ENCODE data around the gene SSMEM1. TPM values are rescaled to one million over a fixed set of nuclear protein-coding genes. Genes with fewer than 3 reads are reported as not detected.

SSMEM1 gene, protein sequence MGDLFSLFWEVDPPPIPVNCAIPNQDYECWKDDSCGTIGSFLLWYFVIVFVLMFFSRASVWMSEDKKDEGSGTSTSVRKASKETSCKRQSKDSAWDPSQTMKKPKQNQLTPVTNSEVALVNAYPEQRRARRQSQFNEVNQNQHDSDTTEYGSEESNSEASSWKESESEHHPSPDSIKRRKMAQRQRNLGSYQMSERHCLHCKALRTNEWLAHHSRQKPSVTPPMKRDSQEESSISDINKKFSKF
- total RNA-seq (not detected), polyA plus RNA-seq (not detected)
- long read RNA-seq, donor 1 = 0 reads
- long read RNA-seq, donor 2 = 0 reads
- long read RNA-seq, donor 3 = 0 reads
- long read RNA-seq, donor 4 = 0 reads
- long read RNA-seq, donor 5 = 0 reads

DNA sequence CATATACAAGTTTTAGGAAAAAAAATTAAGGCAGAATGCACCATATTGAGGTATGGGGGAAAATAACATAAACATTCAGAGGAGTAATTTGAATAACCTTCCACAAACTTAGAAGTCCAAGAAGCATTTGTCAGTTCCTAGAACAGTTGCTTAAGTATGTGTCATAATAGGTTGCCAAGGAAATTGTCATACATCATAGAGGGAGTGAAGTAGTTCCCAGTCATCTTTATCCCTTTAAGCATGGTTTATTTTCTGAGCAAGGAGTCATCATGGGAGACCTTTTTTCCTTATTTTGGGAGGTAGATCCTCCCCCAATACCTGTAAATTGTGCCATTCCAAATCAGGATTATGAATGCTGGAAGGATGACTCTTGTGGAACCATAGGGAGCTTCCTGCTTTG, at the start of gene SSMEM1:
Gene SSMEM1, plus strand, starts transcription at position 219 of the 400 bp plus-strand sequence. Its CDS starts 51 bp downstream, at position 270.
- H3K27ac ChIP-seq (ENCODE audit: low read depth in 1 of 2, low read length in 1 of 2) = no peak within 1 kb of the TSS
- ATAC-seq (ENCODE audit: insufficient read depth, low FRiP score) (no peak), DNase-seq (peak in 2 of 3 donors; percentile 45 to 60)
- no peaks in the 10 kb centered on the region for H3K9me3 ChIP-seq (ENCODE audit: control insufficient read depth in 4 of 4, insufficient read depth in 3 of 4, low read length in 3 of 4)
- H3K9ac ChIP-seq (ENCODE audit: insufficient read depth in 1 of 2, low read length in 2 of 2) = no peak within 1 kb of the TSS
- peaks cover 0 to 5% (median 1%) of the 10 kb centered on the region in 4 donors for H3K36me3 ChIP-seq (ENCODE audit: control insufficient read depth in 4 of 4, insufficient read depth in 4 of 4, low read length in 4 of 4)
- H3K4me1 ChIP-seq (ENCODE audit: control insufficient read depth in 5 of 5, insufficient read depth in 5 of 5, low read length in 5 of 5) = peaks cover 0 to 4% (median 0%) of the 10 kb centered on the region in 5 donors
- no peak within 1 kb of the TSS for H3K4me3 ChIP-seq
- H3K27me3 ChIP-seq (ENCODE audit: control insufficient read depth in 3 of 3, insufficient read depth in 3 of 3, low read length in 2 of 3) = no peaks in the 10 kb centered on the region
- TF ChIP-seq, protein P1, sequence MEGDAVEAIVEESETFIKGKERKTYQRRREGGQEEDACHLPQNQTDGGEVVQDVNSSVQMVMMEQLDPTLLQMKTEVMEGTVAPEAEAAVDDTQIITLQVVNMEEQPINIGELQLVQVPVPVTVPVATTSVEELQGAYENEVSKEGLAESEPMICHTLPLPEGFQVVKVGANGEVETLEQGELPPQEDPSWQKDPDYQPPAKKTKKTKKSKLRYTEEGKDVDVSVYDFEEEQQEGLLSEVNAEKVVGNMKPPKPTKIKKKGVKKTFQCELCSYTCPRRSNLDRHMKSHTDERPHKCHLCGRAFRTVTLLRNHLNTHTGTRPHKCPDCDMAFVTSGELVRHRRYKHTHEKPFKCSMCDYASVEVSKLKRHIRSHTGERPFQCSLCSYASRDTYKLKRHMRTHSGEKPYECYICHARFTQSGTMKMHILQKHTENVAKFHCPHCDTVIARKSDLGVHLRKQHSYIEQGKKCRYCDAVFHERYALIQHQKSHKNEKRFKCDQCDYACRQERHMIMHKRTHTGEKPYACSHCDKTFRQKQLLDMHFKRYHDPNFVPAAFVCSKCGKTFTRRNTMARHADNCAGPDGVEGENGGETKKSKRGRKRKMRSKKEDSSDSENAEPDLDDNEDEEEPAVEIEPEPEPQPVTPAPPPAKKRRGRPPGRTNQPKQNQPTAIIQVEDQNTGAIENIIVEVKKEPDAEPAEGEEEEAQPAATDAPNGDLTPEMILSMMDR (IDR thresholded peaks at IDR 0.05; ENCODE audit: control extremely low read depth, extremely low read depth) = no peak

DNA sequence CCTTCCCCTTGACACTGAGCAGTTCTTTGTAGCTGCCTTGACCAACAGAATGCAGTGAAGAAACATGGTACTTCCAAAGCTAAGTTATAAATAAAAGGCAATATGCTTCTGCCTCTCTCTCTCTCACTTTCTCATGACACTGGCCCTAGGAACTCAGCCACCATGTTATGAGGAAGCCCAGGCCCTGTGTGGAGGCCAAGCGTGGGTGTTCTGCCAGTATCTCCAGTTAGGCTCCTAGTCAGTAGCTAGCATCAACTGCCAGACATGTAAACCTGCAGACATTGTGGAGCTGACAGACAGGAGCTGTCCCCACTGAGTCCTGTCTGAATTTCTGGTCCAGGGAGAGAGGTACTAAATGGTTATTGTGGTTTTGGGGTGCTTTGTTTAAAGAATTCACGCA, 47.6 kb upstream of the SSMEM1 start:
- DNase-seq = no peak
- 98% methylated on average over 2 of the region's 2 CpGs for WGBS, 2 donors
- H3K9ac ChIP-seq (ENCODE audit: insufficient read depth in 1 of 2, low read length in 2 of 2) = no peak overlapping the region
- H3K27me3 ChIP-seq (ENCODE audit: control insufficient read depth in 3 of 3, insufficient read depth in 3 of 3, low read length in 2 of 3) = no peaks in the 10 kb centered on the region
- H3K4me3 ChIP-seq = no peak overlapping the region
- no peak overlapping the region for H3K27ac ChIP-seq (ENCODE audit: low read depth in 1 of 2, low read length in 1 of 2)
- TF ChIP-seq, protein P1 (IDR thresholded peaks at IDR 0.05; ENCODE audit: control extremely low read depth, extremely low read depth) = no peak
- no peak for ATAC-seq (ENCODE audit: insufficient read depth, low FRiP score)
- H3K4me1 ChIP-seq (ENCODE audit: control insufficient read depth in 5 of 5, insufficient read depth in 5 of 5, low read length in 5 of 5) = no peaks in the 10 kb centered on the region
- H3K9me3 ChIP-seq (ENCODE audit: control insufficient read depth in 4 of 4, insufficient read depth in 3 of 4, low read length in 3 of 4) = peaks cover 0 to 6% (median 3%) of the 10 kb centered on the region in 4 donors
- peaks cover 14 to 27% (median 14%) of the 10 kb centered on the region in 4 donors for H3K36me3 ChIP-seq (ENCODE audit: control insufficient read depth in 4 of 4, insufficient read depth in 4 of 4, low read length in 4 of 4)

DNA sequence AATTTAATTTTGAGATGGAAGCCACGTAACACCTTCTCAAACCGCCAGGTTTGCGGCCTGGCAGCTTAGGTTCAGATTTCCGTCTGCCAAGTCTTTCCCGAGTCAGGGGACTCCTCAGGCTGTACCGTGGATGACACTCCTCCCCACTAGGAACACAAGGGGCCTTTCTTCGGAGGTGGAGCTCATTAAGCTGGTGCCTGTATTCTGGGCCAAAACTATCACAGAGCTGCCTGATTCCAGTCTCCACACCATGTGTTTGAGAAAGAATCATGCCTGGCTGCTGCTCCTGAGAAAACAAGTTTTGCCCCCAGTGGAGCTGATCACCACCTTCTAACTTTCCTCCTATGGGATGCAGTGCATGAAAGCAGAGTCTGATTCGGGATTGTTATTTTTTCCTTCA, 47.2 kb upstream of the SSMEM1 start:
- ATAC-seq (ENCODE audit: insufficient read depth, low FRiP score) (no peak), DNase-seq (no peak)
- TF ChIP-seq, protein P1 (IDR thresholded peaks at IDR 0.05; ENCODE audit: control extremely low read depth, extremely low read depth) = no peak
- H3K9me3 ChIP-seq (ENCODE audit: control insufficient read depth in 4 of 4, insufficient read depth in 3 of 4, low read length in 3 of 4) = peaks cover 0 to 6% (median 3%) of the 10 kb centered on the region in 4 donors
- H3K9ac ChIP-seq (ENCODE audit: insufficient read depth in 1 of 2, low read length in 2 of 2) = no peak overlapping the region
- H3K36me3 ChIP-seq (ENCODE audit: control insufficient read depth in 4 of 4, insufficient read depth in 4 of 4, low read length in 4 of 4) = peaks cover 14 to 30% (median 16%) of the 10 kb centered on the region in 4 donors
- WGBS, 2 donors = 96 to 98% methylated on average over 8 of the region's 8 CpGs
- no peak overlapping the region for H3K4me3 ChIP-seq
- no peak overlapping the region for H3K27ac ChIP-seq (ENCODE audit: low read depth in 1 of 2, low read length in 1 of 2)
- H3K4me1 ChIP-seq (ENCODE audit: control insufficient read depth in 5 of 5, insufficient read depth in 5 of 5, low read length in 5 of 5) = no peaks in the 10 kb centered on the region
- H3K27me3 ChIP-seq (ENCODE audit: control insufficient read depth in 3 of 3, insufficient read depth in 3 of 3, low read length in 2 of 3) = no peaks in the 10 kb centered on the region

All from lung (tissue), 16 donors.